ENCODE data around the gene GTF2F2.

GRCh38 chr13:45138282-45138681 lies 18.0 kb downstream of the GTF2F2 start:
- TF ChIP-seq CTCF (IDR thresholded peaks at IDR 0.05) (no peak), EP300 (IDR thresholded peaks at IDR 0.05) (no peak), POLR2A (IDR thresholded peaks at IDR 0.05) (no peak), POLR2AphosphoS5 (IDR thresholded peaks at IDR 0.05) (no peak)
